ENCODE measurements around the gene SIPA1. TPM values are rescaled to one million over a fixed set of nuclear protein-coding genes. Genes with fewer than 3 reads are reported as not detected.

Gene SIPA1
- total and polyA plus RNA-seq, 9 of the 15 experiments (the other 6 are each of a cell fraction or from before 2014, with no cell fraction given) = 0.25 to 85.8 (median 16.8) TPM

DNA sequence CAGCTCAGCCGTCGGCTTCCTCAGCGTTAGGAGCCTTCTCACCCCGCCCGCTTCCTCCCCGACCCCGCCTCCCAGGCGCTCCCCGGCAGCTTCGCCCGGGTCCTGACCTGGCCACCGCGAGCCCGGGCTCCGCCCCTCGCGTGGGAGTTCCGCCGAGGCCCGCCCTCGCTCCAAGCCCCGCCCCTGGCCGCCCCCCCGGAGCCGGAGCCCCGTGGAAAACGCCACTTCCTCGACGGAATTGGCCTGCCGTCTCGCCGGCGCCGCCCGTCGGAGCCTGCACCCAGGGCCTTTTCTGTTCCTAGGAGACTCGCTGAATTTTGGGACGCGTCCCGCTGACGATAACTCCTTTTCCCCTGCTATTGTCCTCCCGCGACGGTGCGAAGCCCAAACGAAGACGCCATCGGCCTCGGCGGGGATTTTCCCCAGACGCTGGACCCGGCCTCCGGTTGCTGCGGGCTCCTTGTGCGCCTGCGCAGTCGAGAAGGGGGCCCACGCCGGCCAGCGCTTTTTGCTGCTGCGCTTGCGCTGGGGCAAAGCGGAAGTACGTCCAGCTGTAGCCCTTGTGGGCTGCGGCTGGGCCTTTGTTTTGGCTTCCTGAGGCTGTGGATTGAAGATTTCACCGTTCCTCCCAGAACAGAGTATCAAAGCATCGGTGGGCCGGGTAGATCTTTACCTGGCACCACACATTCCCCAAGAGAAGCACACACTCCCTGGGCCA lies 14.8 kb downstream of the SIPA1 start (continued):
- TF ChIP-seq, protein P1, sequence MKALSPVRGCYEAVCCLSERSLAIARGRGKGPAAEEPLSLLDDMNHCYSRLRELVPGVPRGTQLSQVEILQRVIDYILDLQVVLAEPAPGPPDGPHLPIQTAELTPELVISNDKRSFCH (CRISPR knock-in tag; IDR thresholded peaks at IDR 0.05) = no peak
- TF ChIP-seq, protein P1 (tag; IDR thresholded peaks at IDR 0.05) = no peak; the same call in none of the 2 replicates
- TF ChIP-seq SMARCA5 (IDR thresholded peaks at IDR 0.05) (0 out of 2 replicates have a peak, but pooled peaks have one; percentile 46), SPI1 (IDR thresholded peaks at IDR 0.05; ENCODE audit: borderline replicate concordance, low read depth, low read length) (peak; percentile 65), ZNF445 (CRISPR knock-in tag; IDR thresholded peaks at IDR 0.05; ENCODE audit: low read depth) (no peak), C11orf30 (IDR thresholded peaks at IDR 0.05; ENCODE audit: low read depth) (no peak)

DNA sequence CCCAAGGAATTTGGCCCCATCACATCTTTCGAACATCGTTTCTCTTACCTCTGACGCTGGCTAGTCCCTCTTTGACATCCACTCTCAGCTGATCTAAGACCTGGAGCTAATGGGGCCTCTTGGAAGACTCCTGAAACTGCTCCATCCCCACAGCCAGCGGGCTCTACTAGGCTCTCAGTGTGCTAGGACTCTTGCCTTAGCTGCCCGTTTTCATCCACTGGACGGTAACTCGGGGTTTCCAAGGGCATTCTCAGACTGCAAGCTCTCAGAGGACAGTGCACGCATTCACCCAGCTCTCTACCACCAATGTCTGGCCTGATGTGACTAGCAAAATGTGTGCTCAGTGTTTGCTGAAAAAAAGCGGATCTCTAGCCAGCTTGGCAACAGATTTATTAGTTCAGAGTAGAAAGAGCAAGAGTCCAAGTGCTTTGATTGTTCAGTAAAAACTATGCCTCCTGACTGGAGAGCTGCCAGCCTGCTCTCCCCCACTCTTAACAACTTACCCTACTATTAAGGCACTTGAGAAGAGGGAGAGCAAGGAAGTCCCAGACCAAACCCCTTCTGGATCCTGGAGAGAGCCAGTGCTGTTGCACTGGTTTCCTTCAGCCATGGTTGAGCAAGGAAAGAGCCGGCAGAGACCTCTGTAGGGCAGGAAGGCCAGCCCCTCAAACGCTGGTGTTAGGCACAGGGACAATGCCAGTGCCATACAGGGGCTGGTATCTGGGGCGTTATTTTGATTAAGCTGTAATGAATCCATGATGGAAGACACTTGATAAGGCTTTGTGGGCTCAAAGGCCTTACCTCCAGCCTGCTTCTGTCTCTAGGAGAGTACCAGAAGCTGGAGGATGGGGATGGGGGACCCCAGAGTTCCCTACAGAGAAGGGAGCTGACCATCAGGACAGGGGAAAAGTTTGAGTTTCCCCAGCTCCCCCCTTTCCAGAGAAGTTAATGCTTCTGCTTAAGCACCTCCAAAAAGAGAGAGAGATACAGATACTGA lies 15.6 kb downstream of the SIPA1 start:
- FAIRE-seq = no peak
- ChIA-PET CTCF (ENCODE audit: low intra/inter-chr PET ratio) (no interaction called here), POLR2A (interaction anchor here (0.6 to 5.0 kb wide), 22 partner anchors 9 to 1137 kb away, joined by 3 to 56 read pairs (median 3); partner anchors contain the start of genes NEAT1, RELA, SIPA1 and ZNRD2)
- Histone ChIP-seq H3K4me1 (replicated peaks in 1 of 2; ENCODE audit: control insufficient read depth in 2 of 2, insufficient read depth in 2 of 2, low read length in 2 of 2) (peaks cover 29 to 55% of the 10 kb centered on the region in 2 experiments), H3K9ac (ENCODE audit: insufficient read depth in 1 of 2, low read depth in 2 of 2, low read length in 2 of 2) (peak overlapping the region; percentile 74 to 95; a peak in 3 of 4 replicates), H2AFZ (ENCODE audit: low read depth, low read length) (peak overlapping the region; percentile 94), H3K27me3 (ENCODE audit: control insufficient read depth in 2 of 2, insufficient read depth in 2 of 2, low read length in 2 of 2) (no peaks in the 10 kb centered on the region), H3K27ac (ENCODE audit: extremely low read depth, low read depth, low read length) (peak overlapping the region; percentile 92), H3K36me3 (ENCODE audit: control insufficient read depth, insufficient read depth, low read length) (peaks cover 82% of the 10 kb centered on the region; the same call in 2 of the 3 replicates), H3K9me1 (ENCODE audit: control insufficient read depth, insufficient read depth, low read length) (no peaks in the 10 kb centered on the region), H3K4me3 (peak overlapping the region; percentile 46), H3K4me2 (ENCODE audit: insufficient read depth, low read length) (peak overlapping the region; percentile 83), H3K79me2 (ENCODE audit: control insufficient read depth, insufficient read depth, low read length) (no peaks in the 10 kb centered on the region), H3K9me3 (replicated peaks; ENCODE audit: control insufficient read depth, insufficient read depth, low read depth, low read length) (no peaks in the 10 kb centered on the region), H4K20me1 (replicated peaks; ENCODE audit: control insufficient read depth, insufficient read depth, low read length) (0 out of 2 replicates have a peak, but pooled peaks cover 8% of the 10 kb centered on the region)
- TSS peak; percentile 46 for BruUV-seq (replicated peaks)
- no peak for DNase-seq (ENCODE audit: extremely low read depth in 1 of 4, low spot score in 3 of 4)
- WGBS (ENCODE audit: insufficient coverage, low coverage, missing lambda C conversion rate) = 45% methylated on average over 12 of the region's 12 CpGs
- peak; percentile 6; the same call in 2 of the 3 replicates for ATAC-seq
- intact Hi-C loops (cut with micrococcal nuclease) = loop anchor here (2.0 kb wide), 1 partner anchor 15 kb away; the partner anchor contains the start of gene SIPA1
- in situ Hi-C loops (cut with MboI) = no loop called here
- TF ChIP-seq ATF1 (CRISPR knock-in tag; IDR thresholded peaks at IDR 0.05) = no peak
- peak; percentile 40; the same call in 1 of the 2 replicates for TF ChIP-seq ATF1 (tag; IDR thresholded peaks at IDR 0.05)
